ENCODE data around the gene NPHS1.

DNA sequence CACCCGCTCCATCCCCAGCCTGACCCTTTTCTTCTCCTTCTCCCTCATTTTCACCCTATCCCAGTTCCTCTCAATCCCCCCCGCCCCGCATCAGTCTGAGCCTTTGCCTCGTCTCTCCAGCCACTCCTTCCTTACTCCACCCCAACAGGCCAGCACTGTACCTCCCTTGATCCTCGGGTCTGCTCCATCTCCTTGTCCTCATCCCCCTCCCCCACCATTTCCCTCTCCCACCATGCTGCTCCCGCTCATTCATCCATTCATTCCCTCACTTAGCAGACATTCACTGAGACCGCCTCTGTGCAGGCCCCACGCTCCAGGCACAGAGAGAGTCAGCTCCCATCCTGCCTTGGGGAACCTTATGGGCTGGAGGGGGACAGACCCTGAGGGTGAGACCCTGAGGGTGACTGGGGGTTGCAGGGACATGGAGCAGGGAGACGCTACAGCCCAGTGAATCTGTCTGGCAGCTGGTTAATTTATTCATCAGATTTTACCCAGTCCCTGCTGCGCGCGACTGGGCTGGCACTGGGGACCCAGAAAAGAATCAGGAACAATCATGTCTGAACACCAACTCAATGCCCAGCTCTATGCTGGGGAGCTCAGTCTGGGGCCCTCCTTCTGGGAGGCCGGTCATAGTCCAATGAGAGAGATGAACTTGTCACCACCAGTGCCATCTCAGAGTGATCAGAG is 76.1 kb downstream of the NPHS1 start:
- no peak for TF ChIP-seq POLR2AphosphoS5 (IDR thresholded peaks at IDR 0.05; ENCODE audit: low read depth, low read length)
- TF ChIP-seq, protein P1, sequence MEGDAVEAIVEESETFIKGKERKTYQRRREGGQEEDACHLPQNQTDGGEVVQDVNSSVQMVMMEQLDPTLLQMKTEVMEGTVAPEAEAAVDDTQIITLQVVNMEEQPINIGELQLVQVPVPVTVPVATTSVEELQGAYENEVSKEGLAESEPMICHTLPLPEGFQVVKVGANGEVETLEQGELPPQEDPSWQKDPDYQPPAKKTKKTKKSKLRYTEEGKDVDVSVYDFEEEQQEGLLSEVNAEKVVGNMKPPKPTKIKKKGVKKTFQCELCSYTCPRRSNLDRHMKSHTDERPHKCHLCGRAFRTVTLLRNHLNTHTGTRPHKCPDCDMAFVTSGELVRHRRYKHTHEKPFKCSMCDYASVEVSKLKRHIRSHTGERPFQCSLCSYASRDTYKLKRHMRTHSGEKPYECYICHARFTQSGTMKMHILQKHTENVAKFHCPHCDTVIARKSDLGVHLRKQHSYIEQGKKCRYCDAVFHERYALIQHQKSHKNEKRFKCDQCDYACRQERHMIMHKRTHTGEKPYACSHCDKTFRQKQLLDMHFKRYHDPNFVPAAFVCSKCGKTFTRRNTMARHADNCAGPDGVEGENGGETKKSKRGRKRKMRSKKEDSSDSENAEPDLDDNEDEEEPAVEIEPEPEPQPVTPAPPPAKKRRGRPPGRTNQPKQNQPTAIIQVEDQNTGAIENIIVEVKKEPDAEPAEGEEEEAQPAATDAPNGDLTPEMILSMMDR (IDR thresholded peaks at IDR 0.05), result no peak
